NCI-H146 (cell line): Measurements from ENCODE around the gene AXIN1.
"Not testable (repeated sequence)": the region's sequence is repeated elsewhere in the genome, so short reads cannot be mapped to it uniquely, and the experiment has no call there.

Source experiments
- DNase-seq: peaks from one replicate; lab custom pipeline; 2025; lab: John Stamatoyannopoulos, UW

AXIN1 gene

DNA sequence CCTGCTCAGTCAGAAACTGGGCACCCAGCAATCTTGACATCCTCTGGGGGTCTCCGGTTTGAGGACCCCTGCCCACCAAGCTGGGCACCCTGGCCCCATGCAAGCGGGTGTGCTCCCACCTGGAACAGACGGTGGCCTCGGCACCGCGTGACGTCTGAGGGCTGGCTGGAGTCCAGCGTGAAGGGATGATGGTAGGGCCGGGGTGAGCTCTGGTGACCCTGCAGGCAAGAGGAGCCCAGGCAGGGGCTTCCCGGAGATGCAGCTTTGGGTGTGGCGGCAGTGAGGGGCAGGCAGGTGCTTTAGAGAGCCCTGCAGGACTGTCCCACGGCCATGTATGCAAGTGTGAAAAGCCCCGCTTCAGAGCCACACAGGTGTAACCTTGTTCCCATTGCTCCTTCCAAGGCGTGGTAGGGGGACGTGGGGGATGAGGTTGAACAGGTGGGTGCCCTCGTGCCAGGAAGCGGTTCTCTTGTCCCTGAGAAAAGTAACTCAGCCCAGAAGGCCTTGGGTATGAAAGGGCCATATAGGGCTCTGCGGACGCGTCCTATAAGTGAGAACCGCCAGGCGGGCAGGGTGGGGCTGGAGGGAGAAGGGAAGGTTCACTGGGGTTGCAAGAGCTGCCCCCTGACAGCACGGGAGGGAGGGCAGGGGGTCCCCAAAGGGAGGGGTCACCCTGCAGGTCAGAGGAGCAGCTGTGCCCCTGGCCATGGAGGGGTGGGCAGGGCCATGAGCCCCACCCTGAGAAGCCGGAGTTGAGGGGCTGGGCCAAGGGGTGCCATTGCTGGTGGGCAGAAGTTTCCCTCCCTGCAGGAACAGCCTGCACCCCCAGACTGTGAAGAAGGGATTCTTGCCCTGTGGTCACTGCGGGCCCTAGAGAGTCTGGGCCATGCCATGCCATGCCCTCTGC, 86.0 kb downstream of the AXIN1 start:
- DNase-seq = no peak

GRCh38 chr16:265711-266110, 86.8 kb downstream of the AXIN1 start:
- no peak for DNase-seq

DNA sequence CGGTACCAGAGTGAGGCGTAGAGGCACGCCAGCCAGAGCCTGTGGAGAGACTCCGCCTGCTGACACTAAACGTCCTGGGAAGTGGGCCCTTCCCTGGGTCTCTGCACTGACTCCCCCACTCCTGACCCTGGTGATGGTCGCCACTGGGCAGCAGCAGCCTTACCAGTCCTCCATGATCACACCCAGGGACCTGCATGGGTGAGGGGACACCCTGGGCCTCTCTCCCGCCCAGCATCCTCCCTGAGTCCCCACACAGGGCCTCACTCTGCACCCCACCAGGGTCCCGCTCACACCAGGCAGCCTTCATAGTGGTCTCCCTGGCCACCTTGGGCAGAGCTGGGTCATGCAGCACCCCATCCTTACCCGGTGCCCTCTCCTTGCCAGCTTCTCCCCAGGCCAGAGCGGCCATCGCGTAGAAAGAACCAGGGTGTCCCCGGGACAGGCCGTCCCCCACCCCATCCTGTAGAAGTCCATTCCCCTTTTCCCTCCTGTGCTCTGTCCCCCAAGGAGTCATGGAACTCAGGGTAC, 87.5 kb downstream of the AXIN1 start:
- DNase-seq = no peak

DNA sequence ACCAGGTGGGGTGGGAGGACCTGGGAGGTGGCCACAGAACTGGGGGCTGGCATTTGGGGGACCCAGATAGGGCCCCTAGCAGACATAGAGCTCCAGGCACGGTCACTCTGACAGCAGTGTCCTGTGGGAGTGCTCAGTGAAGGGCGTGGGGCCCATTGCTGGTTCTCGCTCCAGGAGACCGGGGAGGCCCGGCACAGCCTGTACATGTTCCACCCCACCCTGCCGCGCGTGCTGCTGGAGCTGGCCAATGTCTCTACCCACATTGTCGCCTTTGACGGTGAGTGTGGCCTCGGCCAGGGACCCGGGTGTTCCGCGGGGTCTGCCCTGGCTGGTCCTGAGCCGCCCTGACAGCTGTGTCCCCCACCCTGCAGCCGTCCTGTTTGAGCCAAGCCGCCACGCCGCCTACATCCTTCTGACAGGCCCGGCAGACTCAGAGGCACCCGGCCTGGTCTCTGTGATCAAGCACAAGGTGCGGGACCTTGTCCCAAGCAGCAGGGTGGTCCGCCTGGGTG, 88.0 kb downstream of the AXIN1 start:
- no peak for DNase-seq

DNA sequence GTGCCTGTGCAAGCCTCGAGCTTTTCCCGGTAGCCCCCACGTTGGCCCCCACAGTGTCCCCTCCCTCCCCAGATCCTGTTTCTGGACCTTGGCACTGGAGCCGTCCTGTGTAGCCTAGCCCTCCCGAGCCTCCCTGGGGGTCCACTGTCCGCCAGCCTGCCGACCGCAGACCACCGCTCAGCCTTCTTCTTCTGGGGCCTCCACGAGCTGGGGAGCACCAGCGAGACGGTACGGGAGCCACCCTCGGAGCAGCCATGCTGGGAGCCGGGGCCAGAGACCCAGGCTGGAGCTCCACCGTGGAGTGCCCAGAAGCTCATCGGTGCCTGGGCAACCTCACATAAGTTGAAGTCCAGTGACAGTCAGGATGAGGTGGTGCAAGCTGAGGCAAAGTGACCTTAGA, 88.6 kb downstream of the AXIN1 start:
- DNase-seq = no peak

DNA sequence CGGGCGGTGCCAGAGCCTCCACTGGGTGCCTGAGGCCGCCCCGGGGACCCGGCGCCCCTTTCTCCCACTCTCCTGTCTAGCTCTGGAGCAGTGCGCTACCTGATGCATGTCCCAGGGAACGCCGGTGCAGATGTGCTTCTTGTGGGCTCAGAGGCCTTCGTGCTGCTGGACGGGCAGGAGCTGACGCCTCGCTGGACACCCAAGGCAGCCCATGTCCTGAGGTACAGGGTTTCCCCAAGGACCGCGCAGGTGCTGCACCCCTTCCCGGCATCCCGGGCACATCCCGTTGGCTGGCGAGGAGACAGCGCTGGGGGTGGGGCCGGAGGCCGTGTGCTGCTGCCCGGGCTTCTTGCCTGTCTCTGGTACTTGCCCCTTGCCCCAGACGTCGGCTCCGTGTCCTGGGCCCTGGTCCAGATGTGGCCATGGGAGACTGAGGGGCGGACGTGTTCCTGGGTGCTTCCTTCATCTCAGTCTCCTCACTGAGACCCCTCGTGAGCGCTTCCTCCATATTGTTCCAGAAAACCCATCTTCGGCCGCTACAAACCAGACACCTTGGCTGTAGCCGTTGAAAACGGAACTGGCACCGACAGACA, 89.2 kb downstream of the AXIN1 start:
- DNase-seq = no peak

DNA sequence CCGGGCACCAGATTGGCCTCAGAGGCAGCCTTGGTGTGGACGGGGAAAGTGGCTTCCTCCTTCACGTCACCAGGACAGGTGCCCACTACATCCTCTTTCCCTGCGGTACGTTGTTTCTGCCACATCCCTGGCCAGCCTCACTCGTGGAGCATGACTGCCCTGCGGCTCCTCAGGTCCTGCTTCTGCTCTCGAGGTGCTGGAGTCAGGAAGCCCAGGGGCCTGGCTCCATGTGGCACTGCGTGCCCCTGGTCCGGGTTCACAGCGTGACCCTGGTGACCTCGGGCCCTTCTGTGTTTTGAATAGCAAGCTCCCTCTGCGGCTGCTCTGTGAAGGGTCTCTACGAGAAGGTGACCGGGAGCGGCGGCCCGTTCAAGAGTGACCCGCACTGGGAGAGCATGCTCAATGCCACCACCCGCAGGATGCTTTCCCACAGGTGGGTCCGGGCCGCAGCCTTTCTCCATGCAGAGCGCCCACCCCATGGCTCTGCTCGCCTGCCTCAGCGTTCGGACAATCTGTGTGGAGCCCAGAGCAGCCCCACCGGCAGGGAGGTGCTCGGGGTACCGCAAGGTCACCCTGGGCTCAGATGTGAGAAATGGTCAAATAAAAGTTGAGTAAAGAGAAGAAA, 90.3 kb downstream of the AXIN1 start:
- no peak for DNase-seq

DNA sequence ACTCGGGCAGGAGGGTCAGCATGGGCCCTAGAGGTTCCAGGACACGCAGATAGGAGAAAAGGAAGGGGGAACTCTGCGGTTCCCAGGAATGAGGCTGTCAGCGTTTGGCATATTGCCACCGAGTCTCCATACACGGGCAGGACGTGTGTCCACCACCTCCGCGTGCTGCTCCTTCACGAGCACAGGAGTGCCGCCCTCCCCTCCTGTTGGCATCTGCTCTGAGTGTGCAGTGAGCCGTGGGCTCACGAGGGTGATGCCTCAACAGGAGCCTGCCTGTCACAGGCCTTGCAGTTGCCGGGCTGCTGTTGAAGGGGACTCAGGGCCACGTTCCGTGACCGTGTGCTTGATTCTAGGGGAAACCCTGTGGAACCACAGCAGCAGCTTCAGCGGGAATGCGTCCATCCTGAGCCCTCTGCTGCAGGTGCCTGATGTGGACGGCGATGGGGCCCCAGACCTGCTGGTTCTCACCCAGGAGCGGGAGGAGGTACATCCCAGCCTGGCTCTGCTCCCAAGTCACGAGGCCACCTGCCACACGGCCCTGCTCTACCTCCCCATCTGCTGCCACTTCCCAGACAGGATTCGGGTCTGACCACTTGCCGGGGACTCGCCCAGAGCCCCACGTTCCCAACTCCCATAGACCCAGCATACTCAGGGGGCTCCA, 91.4 kb downstream of the AXIN1 start:
- no peak for DNase-seq

GRCh38 chr16:260326-260725, 92.2 kb downstream of the AXIN1 start:
- DNase-seq = no peak

GRCh38 chr16:259814-260253, 92.7 kb downstream of the AXIN1 start:
- no peak for DNase-seq

- no peak for DNase-seq
These were observed 93.3 kb downstream of the AXIN1 start for GRCh38 chr16:259226-259625.

GRCh38 chr16:258091-258490, 94.4 kb downstream of the AXIN1 start:
- not testable (repeated sequence) for DNase-seq

DNA sequence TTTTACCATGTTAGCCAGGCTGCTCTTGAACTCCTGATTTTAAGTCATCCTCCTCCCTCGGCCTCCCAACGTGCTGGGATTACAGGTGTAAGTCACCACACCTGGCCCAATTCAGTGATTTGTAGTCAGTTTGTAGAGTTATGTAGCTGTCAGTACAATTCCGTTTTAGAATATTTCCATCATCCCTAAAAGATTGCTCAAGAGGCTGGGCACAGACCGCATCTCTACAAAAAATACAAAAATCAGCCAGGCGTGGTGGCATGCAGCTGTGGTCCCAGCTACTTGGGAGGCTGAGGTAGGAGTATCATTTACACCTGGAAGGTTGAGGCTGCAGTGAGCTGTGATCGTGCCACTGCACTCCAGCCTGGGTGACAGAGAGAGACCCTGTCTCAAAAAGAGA, 97.3 kb downstream of the AXIN1 start:
- no peak for DNase-seq

DNA sequence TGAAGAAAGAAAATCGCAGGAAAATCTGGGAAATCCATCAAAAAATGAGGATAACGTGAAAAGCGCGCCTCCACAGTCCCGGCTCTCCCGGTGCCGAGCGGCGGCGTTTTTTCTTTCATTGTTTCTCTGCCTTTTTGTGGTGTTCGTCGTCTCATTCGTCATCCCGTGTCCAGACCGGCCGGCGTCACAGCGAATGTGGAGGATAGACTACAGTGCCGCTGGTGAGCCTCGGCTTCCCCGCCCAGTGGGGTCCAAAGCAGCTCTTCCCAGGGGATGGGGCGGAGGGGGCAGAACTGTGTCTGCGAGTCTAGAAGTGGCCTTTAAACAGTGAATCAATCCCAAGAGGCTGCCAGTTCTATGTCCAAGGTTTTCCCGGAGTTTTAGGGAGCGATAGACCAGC, 98.1 kb downstream of the AXIN1 start:
- no peak for DNase-seq

GRCh38 chr16:253833-254232, 98.7 kb downstream of the AXIN1 start:
- no peak for DNase-seq

DNA sequence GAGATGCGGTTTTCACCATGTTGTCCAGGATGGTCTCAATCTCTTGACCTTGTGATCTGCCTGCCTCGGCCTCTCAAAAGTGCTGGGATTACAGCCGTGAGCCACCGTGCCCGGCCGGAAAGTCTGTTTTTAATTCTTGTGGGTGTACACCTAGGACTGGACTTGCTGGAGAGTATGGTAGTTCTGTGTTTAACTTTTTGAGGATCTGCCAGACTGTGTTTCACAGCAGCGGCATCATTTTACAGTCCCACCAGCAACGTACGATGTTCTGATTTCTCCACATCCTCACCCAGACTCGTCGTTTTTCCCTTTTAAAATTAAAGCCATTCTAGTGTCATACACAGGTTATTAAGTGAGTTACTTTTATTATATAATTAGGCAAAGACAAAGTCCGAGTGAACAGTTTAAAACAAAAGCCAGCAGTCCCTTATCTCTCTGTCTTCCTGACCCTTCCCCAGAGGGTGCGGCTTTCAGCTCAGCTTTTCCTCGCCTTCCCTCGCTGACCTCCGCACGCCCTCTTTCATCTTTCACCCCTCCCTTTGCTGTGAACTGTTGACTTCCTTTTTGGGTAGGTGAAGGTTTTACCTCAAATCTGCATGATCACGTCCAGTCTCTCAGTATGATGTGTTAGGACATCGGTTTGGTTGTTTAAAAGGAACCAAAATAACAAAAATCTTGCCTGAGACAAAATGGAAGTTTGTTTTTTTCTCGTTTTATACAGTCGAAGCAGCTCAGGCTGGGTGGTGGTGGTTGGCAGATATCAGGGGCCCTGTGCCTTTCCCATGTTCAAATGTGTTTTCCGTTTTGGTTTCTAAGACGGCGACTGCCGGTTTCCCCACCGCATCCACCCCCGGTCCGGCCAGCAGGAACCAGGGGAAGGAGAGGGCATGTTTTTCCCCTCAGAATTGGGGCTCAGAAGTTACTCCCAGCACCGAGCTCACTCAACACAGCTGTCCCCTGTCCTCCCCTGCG, 99.9 kb downstream of the AXIN1 start:
- no peak for DNase-seq

DNA sequence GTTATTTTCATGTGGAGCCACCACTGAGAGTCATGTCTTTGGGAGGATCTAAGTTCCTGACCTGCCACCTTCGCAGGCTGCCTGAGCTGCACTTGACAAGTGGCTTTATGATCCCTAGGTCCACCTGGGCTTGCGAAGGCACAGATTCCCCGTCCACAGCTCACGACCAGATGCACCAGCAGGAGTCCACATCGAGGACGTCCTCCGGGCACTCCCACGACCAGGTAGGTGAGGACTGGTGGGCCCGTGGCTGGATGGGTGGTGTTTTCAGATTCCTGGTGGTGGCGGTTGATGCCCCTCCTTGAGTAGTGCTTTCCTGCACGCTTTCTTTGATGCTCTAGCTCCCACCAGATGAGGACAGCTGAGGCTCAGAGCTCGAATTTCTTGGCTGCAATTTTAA, 103.1 kb downstream of the AXIN1 start:
- no peak for DNase-seq

- no peak for DNase-seq
These were observed 105.5 kb downstream of the AXIN1 start for GRCh38 chr16:247027-247426.

DNA sequence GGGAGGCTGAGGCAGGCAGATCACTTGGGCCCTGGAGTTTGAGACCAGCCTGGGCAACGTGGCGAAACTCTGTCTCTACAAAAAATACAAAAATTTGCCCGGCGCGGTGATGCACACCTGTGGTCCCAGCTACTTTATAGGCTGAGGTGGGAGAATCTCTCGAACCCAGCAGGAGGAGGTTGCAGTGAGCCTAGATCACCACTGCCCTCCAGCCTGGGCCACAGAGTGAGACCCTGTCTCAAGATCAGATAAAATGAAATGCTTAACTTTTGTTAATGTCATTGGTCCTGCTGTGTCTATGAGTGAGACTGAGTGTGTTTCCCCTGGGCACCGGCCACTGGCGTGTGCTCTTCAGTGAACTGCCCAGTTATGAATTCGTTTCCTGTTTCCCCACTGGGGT, 107.4 kb downstream of the AXIN1 start:
- no peak for DNase-seq

DNA sequence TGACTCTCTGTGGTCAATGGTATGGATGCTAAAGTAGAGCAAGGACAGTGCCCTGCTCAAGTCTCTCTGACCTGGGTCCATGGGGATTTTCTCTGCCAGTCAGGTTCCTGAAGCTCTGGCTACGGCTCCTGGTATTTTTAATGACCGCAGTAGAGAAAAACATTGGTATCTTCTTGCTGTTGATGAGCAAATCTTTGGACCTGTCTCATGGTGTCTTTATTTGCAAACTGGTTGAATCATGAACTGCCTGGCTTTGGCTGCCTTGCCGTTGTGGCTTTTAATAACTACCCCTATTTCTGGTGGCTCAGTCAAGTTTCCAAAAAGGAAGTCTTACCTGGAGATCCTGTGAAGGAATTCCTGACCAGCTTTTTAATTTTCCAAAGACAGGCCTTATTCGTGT, 109.2 kb downstream of the AXIN1 start:
- DNase-seq = no peak

DNA sequence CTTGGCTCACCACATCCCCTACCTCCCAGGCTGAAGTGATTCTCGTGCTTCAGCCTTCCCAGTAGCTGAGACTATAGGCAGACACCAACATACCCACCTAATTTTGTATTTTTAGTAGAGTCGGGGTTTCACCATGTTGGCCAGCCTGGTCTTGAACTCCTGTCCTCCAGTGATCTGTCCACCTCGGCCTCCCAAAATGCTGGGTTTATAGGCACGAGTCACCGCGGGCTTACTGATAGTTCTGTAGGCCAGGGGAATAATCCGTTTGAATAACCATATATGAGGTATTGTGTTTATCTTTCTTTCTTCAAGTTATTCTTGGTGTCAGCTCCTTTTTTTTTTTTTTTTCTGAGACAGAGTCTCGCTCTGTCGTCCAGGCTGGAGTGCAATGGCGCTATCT, 110.2 kb downstream of the AXIN1 start:
- DNase-seq = no peak
